Thyroid gland (tissue), 4 donors: ENCODE results near the gene PPP1R9A.

Experiments
- CTCF ChIP-seq, 6 experiments: fragments of 200-600 bp in 3 of 6; fragments of 450-650 bp in 3 of 6; sonication (generic) in 3 of 6; IDR thresholded peaks; one replicate each; pipeline ENCODE4 v1.5.1; 2016 to 2019; ENCODE audit warnings: antibody characterized with exemption in 6 of 6, mild to moderate bottlenecking in 2 of 6, inconsistent platforms in 1 of 6, moderate library complexity in 1 of 6
- POLR2A ChIP-seq, 2 donors: fragments of 450-650 bp; IDR thresholded peaks; one replicate each; pipeline ENCODE4 v1.6.1; 2017; ENCODE audit warnings: antibody characterized with exemption in 2 of 2, mild to moderate bottlenecking in 2 of 2, moderate library complexity in 1 of 2

GRCh38 chr7:95054386-95054785, 147.0 kb downstream of the PPP1R9A start:
- TF ChIP-seq CTCF (IDR thresholded peaks at IDR 0.05), result no peak
- TF ChIP-seq POLR2A (IDR thresholded peaks at IDR 0.05), result no peak
